22Rv1 (cell line): ENCODE data around the gene FIP1L1.

Source experiments
- ZFX ChIP-seq: fragments of 450-650 bp; IDR thresholded peaks from 2 replicates; pipeline ENCODE4 v1.6.1; 2017; ENCODE audit warnings: antibody characterized with exemption, borderline replicate concordance
- TF ChIP-seq, protein P1 (sequence below): fragments of 450-650 bp; IDR thresholded peaks from 2 replicates; pipeline ENCODE4 v1.5.1; 2017; ENCODE audit warnings: mild to moderate bottlenecking

DNA sequence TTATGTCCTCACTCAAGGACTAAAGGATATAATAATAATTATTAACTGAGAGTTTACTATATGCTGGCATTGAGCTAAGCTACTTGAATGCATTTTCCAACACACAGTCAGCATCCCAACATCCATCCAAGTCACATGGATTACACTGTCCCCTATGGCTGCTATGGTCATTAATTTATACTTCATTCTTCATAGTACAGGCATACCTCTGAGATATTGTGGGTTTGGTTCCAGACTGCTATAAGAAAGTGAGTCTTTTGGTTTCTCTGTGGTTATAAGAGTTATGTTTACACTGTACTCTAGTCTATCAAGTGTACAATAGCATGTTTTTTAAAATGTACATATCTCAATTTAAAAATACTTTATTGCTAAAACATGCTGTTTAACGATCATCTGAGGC lies 124.7 kb downstream of the FIP1L1 start:
- TF ChIP-seq, protein P1, sequence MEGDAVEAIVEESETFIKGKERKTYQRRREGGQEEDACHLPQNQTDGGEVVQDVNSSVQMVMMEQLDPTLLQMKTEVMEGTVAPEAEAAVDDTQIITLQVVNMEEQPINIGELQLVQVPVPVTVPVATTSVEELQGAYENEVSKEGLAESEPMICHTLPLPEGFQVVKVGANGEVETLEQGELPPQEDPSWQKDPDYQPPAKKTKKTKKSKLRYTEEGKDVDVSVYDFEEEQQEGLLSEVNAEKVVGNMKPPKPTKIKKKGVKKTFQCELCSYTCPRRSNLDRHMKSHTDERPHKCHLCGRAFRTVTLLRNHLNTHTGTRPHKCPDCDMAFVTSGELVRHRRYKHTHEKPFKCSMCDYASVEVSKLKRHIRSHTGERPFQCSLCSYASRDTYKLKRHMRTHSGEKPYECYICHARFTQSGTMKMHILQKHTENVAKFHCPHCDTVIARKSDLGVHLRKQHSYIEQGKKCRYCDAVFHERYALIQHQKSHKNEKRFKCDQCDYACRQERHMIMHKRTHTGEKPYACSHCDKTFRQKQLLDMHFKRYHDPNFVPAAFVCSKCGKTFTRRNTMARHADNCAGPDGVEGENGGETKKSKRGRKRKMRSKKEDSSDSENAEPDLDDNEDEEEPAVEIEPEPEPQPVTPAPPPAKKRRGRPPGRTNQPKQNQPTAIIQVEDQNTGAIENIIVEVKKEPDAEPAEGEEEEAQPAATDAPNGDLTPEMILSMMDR = no peak
- TF ChIP-seq ZFX = no peak
